ENCODE measurements around the gene TIGD4. TPM values are rescaled to one million over a fixed set of nuclear protein-coding genes. Genes with fewer than 3 reads are reported as not detected.

TIGD4 gene
- total and polyA plus RNA-seq, 4 donors = 0.02 to 0.42 (median 0.23) TPM

DNA sequence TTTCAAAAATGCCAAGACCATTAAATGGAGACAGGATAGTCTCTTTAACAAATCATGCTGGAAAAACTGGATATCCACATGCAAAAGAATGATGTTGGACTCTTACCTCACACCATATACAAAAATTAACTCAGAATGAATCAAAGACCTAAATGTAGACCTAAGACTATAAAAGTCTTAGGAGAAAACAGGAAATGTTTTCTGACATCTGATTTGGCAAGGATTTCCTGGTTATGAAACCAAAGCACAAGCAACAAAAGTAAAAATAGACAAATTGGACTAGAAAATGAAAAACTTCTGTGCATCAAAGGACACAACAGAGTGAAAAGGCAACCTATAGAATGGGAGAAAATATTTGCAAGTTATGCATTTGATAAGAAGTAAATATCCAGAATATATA is 37.8 kb upstream of the TIGD4 start:
- H3K27ac ChIP-seq (ENCODE audit: low read depth in 1 of 2, low read length in 2 of 2) = no peak overlapping the region

DNA sequence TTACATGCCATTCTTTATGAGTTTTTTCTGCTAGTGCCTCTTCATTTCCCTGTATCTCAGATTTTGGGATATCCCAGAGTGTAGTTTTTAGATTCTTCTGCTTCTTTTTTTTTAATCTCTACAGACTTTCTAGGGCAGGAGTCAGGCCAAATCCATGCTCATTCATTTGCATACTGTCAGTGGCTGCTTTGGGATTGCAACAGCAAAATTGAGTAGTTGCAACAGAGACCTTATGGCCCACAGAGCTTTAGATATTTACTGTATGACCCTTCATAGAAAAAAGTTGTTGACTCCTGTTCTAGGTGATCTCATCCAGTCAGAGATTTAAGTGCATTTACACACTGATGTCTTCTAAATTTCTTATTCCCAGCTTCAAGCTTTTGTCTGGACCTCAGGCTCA is 35.5 kb upstream of the TIGD4 start:
- Histone ChIP-seq H3K27me3 (ENCODE audit: control insufficient read depth in 4 of 4, insufficient read depth in 4 of 4, low read length in 3 of 4) (no peaks in the 10 kb centered on the region), H3K27ac (ENCODE audit: low read depth in 1 of 2, low read length in 2 of 2) (no peak overlapping the region), H3K9me3 (ENCODE audit: control insufficient read depth in 4 of 4, low read length in 3 of 4) (no peaks in the 10 kb centered on the region), H3K36me3 (ENCODE audit: control insufficient read depth in 4 of 4, insufficient read depth in 3 of 4, low read depth in 1 of 4, low read length in 3 of 4) (no peaks in the 10 kb centered on the region), H3K4me1 (ENCODE audit: control insufficient read depth in 4 of 4, insufficient read depth in 4 of 4, low read length in 3 of 4) (peaks cover 0 to 8% (median 4%) of the 10 kb centered on the region in 4 donors), H3K9ac (ENCODE audit: low read depth in 1 of 2, low read length in 2 of 2) (no peak overlapping the region), H3K4me3 (ENCODE audit: low read depth in 1 of 3, low read length in 3 of 3) (no peak overlapping the region)
- no peak for DNase-seq (ENCODE audit: low spot score)
- TF ChIP-seq MAX (IDR thresholded peaks at IDR 0.05) = no peak
- no peak for TF ChIP-seq ZBTB33 (IDR thresholded peaks at IDR 0.05)
- TF ChIP-seq TAF1 (conservative IDR thresholded peaks at IDR 0.05) = no peak
- no peak for TF ChIP-seq FOXA2 (IDR thresholded peaks at IDR 0.05)
- TF ChIP-seq RAD21 (IDR thresholded peaks at IDR 0.05) = no peak
- TF ChIP-seq CTCF (IDR thresholded peaks at IDR 0.05; ENCODE audit: low read depth, low read length, missing input control) = no peak
- no peak for TF ChIP-seq REST (IDR thresholded peaks at IDR 0.05)
- TF ChIP-seq HNF4A (conservative IDR thresholded peaks at IDR 0.05) = no peak
- no peak for TF ChIP-seq GABPA (IDR thresholded peaks at IDR 0.05 in 1 of 2, conservative IDR thresholded peaks at IDR 0.05 in 1 of 2)
- no peak for TF ChIP-seq HNF4G (IDR thresholded peaks at IDR 0.05)
- TF ChIP-seq, protein P1, sequence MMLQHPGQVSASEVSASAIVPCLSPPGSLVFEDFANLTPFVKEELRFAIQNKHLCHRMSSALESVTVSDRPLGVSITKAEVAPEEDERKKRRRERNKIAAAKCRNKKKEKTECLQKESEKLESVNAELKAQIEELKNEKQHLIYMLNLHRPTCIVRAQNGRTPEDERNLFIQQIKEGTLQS (IDR thresholded peaks at IDR 0.05) = no peak
- no peak for TF ChIP-seq EGR1 (IDR thresholded peaks at IDR 0.05; ENCODE audit: low read depth in 2 of 2)

More for the DNA sequence above, 37.8 kb upstream of the TIGD4 start:
- H3K9me3 ChIP-seq (ENCODE audit: control insufficient read depth in 4 of 4, low read length in 3 of 4) = no peaks in the 10 kb centered on the region
- TF ChIP-seq RAD21 (IDR thresholded peaks at IDR 0.05) = no peak
- no peak for TF ChIP-seq FOXA1 (IDR thresholded peaks at IDR 0.05)
- TF ChIP-seq JUND (IDR thresholded peaks at IDR 0.05) = no peak
- TF ChIP-seq CTCF (IDR thresholded peaks at IDR 0.05; ENCODE audit: low read depth, low read length, missing input control) = no peak
- no peak for TF ChIP-seq ZBTB33 (IDR thresholded peaks at IDR 0.05)
- no peak for TF ChIP-seq HNF4A (conservative IDR thresholded peaks at IDR 0.05)
- no peak for TF ChIP-seq FOXA2 (IDR thresholded peaks at IDR 0.05)
- H3K4me3 ChIP-seq (ENCODE audit: low read depth in 1 of 3, low read length in 3 of 3) = no peak overlapping the region
- H3K4me1 ChIP-seq (ENCODE audit: control insufficient read depth in 4 of 4, insufficient read depth in 4 of 4, low read length in 3 of 4) = peaks cover 0 to 2% (median 0%) of the 10 kb centered on the region in 4 donors
- no peak overlapping the region for H3K9ac ChIP-seq (ENCODE audit: low read depth in 1 of 2, low read length in 2 of 2)
- no peaks in the 10 kb centered on the region for H3K36me3 ChIP-seq (ENCODE audit: control insufficient read depth in 4 of 4, insufficient read depth in 3 of 4, low read depth in 1 of 4, low read length in 3 of 4)
- DNase-seq (ENCODE audit: low spot score) = no peak
- H3K27me3 ChIP-seq (ENCODE audit: control insufficient read depth in 4 of 4, insufficient read depth in 4 of 4, low read length in 3 of 4) = no peaks in the 10 kb centered on the region
